HepG2 (cell line): ENCODE data around the gene HEXIM1. TPM values are rescaled to one million over a fixed set of nuclear protein-coding genes. Genes with fewer than 3 reads are reported as not detected.

Source experiments
- ARID4A ChIP-seq: sonication (generic); formaldehyde crosslinking; IDR thresholded peaks from 2 replicates; pipeline ENCODE4 v1.5.0; 2020; ENCODE audit warnings: mild to moderate bottlenecking, missing genetic modification reagents, borderline replicate concordance
- RARA ChIP-seq: IDR thresholded peaks from 2 replicates; pipeline ENCODE4 v1.6.1; 2016; ENCODE audit warnings: missing genetic modification reagents, missing compliant biosample characterization
- ZNF142 ChIP-seq: sonication (generic); formaldehyde crosslinking; IDR thresholded peaks from 2 replicates; pipeline ENCODE4 v1.4.0; 2020; ENCODE audit warnings: missing genetic modification reagents
- ZNF556 ChIP-seq: sonication (generic); formaldehyde crosslinking; IDR thresholded peaks from 2 replicates; pipeline ENCODE4 v1.4.0; 2020; ENCODE audit warnings: mild to moderate bottlenecking, missing genetic modification reagents, borderline replicate concordance
- polyA plus RNA-seq, 8 experiments: library from polyadenylated mRNA; depleted of rRNA in 3 of 8; stranded (reverse) in 7 of 8; unstranded in 1 of 8; fragments of >200 nt; fragmentation: Illumina TruSeq in 4 of 8; extraction: Trizol in 4 of 8; gene quantifications; 2 replicates each; pipeline versions ENCODE4 v1.2.1 to v1.2.3, GENCODE V29; 2011 to 2016; ENCODE audit warnings: low read depth in 4 of 8, missing spikeins in 1 of 8, mixed read lengths in 1 of 8; ENCODE audit not compliant: insufficient read depth in 1 of 8
- total RNA-seq, 5 experiments: library from RNA; depleted of rRNA; stranded (reverse); fragments of >200 nt; fragmentation: Illumina TruSeq; extraction: Trizol; gene quantifications; 2 replicates each; pipeline ENCODE4 v1.2.3, GENCODE V29; 2016; ENCODE audit warnings: low read depth in 1 of 5
- TF ChIP-seq, protein P1 (sequence below), 2 experiments: fragments of 450-650 bp in 1 of 2; sonication (generic) in 1 of 2; formaldehyde crosslinking in 1 of 2; IDR thresholded peaks; 2 replicates each; pipeline versions ENCODE4 v1.6.1 to v1.8.0; 2016 to 2022; ENCODE audit warnings: antibody characterized with exemption in 1 of 2, mild to moderate bottlenecking in 1 of 2, missing genetic modification reagents in 1 of 2

Gene HEXIM1
- total and polyA plus RNA-seq, 2 of the 13 experiments (the other 11 are each of a cell fraction or from before 2014, with no cell fraction given) = 10.5 to 16.6 TPM

DNA sequence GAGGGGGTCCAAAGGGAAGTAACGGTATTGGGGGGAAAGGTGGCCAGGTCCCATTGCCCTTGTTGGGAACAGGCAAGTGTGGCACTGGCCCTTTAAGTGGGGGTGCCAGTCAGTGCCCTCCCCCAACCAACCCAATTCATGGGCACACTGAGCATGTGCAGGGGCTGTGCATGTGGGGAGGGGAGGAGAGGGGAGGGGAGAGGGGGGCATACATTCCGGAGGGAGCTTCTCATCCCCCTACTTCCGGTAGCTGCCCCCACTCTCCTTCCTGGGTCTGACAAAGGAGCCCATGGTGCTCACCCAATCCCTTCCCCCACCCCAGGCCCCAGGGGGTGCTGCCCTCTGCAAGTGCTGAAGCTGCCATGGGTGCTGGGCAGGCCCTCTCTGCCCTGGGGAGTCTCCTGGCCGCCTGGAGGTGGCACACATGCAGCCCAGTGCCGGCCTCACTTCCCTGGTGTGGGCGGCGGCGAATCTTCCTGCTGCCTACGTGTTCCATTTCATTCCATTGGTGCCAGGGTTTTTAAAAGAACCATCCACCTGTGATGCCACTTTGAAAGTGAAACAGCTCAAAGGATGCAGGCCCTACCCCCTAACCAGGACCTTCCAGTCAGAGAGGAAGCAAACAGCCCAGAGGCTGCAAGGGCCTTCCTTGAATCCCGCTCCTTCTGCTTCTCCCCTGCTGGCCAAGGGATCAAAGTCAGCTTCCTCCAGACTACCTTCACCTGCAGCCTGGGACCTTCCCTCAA, 24.4 kb downstream of the HEXIM1 start (continued):
- TF ChIP-seq, protein P1, sequence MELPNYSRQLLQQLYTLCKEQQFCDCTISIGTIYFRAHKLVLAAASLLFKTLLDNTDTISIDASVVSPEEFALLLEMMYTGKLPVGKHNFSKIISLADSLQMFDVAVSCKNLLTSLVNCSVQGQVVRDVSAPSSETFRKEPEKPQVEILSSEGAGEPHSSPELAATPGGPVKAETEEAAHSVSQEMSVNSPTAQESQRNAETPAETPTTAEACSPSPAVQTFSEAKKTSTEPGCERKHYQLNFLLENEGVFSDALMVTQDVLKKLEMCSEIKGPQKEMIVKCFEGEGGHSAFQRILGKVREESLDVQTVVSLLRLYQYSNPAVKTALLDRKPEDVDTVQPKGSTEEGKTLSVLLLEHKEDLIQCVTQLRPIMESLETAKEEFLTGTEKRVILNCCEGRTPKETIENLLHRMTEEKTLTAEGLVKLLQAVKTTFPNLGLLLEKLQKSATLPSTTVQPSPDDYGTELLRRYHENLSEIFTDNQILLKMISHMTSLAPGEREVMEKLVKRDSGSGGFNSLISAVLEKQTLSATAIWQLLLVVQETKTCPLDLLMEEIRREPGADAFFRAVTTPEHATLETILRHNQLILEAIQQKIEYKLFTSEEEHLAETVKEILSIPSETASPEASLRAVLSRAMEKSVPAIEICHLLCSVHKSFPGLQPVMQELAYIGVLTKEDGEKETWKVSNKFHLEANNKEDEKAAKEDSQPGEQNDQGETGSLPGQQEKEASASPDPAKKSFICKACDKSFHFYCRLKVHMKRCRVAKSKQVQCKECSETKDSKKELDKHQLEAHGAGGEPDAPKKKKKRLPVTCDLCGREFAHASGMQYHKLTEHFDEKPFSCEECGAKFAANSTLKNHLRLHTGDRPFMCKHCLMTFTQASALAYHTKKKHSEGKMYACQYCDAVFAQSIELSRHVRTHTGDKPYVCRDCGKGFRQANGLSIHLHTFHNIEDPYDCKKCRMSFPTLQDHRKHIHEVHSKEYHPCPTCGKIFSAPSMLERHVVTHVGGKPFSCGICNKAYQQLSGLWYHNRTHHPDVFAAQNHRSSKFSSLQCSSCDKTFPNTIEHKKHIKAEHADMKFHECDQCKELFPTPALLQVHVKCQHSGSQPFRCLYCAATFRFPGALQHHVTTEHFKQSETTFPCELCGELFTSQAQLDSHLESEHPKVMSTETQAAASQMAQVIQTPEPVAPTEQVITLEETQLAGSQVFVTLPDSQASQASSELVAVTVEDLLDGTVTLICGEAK (IDR thresholded peaks at IDR 0.05) = no peak; the same call in 1 of the 2 replicates
- TF ChIP-seq, protein P1 (CRISPR knock-in tag; IDR thresholded peaks at IDR 0.05) = peak; percentile 7; the same call in 1 of the 2 replicates
- TF ChIP-seq ZNF556 (CRISPR knock-in tag) = peak; percentile 92; the same call in 1 of the 2 replicates
- TF ChIP-seq ARID4A (CRISPR knock-in tag) = peak; percentile 59; the same call in 1 of the 2 replicates
- no peak for TF ChIP-seq ZNF142
- peak; percentile 77 for TF ChIP-seq RARA (CRISPR knock-in tag)
